Stimulated activated CD4-positive, alpha-beta T cell treated with anti-CD3 and anti-CD28 coated beads, Interleukin-1b, Interleukin-23, amount 100 ng/mL, for 48 hours (primary cell): ENCODE measurements around the gene PFDN4.
"Not testable (repeated sequence)": the region's sequence is repeated elsewhere in the genome, so short reads cannot be mapped to it uniquely, and the experiment has no call there.

Experiments used
- DNase-seq: peaks from one replicate; pipeline ENCODE4 v3.0.0-alpha.2; 2020

PFDN4 gene

GRCh38 chr20:54227751-54228150, 19.9 kb downstream of the PFDN4 start:
- DNase-seq = no peak

GRCh38 chr20:54228841-54229240, 21.0 kb downstream of the PFDN4 start:
- DNase-seq = no peak

- DNase-seq = no peak
Measured at GRCh38 chr20:54229566-54230160, 21.8 kb downstream of the PFDN4 start.

GRCh38 chr20:54231036-54231435, 23.1 kb downstream of the PFDN4 start:
- no peak for DNase-seq

- DNase-seq = no peak
Measured at GRCh38 chr20:54234991-54235390, 27.1 kb downstream of the PFDN4 start.

- no peak for DNase-seq
Measured at GRCh38 chr20:54237116-54237943, 29.4 kb downstream of the PFDN4 start.

- no peak for DNase-seq
Measured at GRCh38 chr20:54244113-54244512, 36.2 kb downstream of the PFDN4 start.

- DNase-seq = not testable (repeated sequence)
Measured at GRCh38 chr20:54248705-54249104, 40.8 kb downstream of the PFDN4 start.

GRCh38 chr20:54250691-54251090, 42.8 kb downstream of the PFDN4 start:
- no peak for DNase-seq

GRCh38 chr20:54251096-54251495, 43.2 kb downstream of the PFDN4 start:
- no peak for DNase-seq

- DNase-seq = no peak
Measured at GRCh38 chr20:54254596-54254995, 46.7 kb downstream of the PFDN4 start.

- DNase-seq = no peak
Measured at GRCh38 chr20:54255157-54255556, 47.3 kb downstream of the PFDN4 start.

- DNase-seq = no peak
Measured at GRCh38 chr20:54256202-54256601, 48.3 kb downstream of the PFDN4 start.

GRCh38 chr20:54257071-54257816, 49.4 kb downstream of the PFDN4 start:
- no peak for DNase-seq

- no peak for DNase-seq
Measured at GRCh38 chr20:54260116-54260515, 52.2 kb downstream of the PFDN4 start.

- DNase-seq = no peak
Measured at GRCh38 chr20:54262671-54263070, 54.8 kb downstream of the PFDN4 start.

- DNase-seq = no peak
Measured at GRCh38 chr20:54263116-54263690, 55.3 kb downstream of the PFDN4 start.

GRCh38 chr20:54265791-54266190, 57.9 kb downstream of the PFDN4 start:
- not testable (repeated sequence) for DNase-seq

- DNase-seq = no peak
Measured at GRCh38 chr20:54266844-54267243, 59.0 kb downstream of the PFDN4 start.

GRCh38 chr20:54267483-54268003, 59.7 kb downstream of the PFDN4 start:
- no peak for DNase-seq

- DNase-seq = no peak
Measured at GRCh38 chr20:54268941-54269340, 61.1 kb downstream of the PFDN4 start.
